LNCAP (cell line): ENCODE results near the gene AIG1.

Experiments used
- CTCF ChIP-seq: fragments of 450-650 bp; IDR thresholded peaks from 2 replicates; pipeline ENCODE4 v1.5.1; 2017; ENCODE audit warnings: mild to moderate bottlenecking

Gene AIG1

DNA sequence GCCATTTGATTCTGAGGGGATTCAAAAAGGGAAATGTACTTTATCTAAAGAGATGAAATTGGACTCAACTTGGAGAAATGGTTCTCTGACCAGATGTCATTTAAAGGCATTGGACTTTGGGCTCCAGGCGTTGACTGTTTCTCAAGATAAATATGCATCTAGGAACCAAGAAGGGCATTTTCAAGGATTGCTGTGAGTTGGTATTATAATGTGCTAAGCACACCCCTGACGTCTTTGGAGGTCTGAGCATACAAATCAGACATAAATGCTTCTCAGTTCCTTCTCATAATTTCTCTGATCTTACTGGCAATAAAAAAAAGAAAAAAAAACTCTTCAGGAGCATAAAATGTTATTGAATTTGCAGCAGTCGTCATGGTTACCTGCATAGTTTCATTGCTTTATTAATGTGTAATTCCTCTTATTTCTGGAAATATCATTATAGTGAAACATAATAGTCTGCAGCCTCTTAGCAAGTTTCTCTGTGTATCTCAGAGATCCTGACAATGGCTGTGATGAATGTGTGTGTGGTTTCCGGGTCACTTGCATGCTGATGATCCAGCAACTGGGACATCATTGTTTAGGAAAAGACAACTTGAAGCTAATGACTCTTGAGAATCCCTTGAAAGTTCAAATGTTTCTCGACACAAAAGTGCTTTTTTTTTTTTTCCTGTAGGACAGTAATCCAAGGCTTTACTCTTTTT lies 136.0 kb downstream of the AIG1 start:
- no peak for TF ChIP-seq CTCF

- TF ChIP-seq CTCF, result no peak
Measured at GRCh38 chr6:143197377-143197776, 136.7 kb downstream of the AIG1 start.

- TF ChIP-seq CTCF, result no peak
Measured at GRCh38 chr6:143198312-143198711, 137.6 kb downstream of the AIG1 start.

DNA sequence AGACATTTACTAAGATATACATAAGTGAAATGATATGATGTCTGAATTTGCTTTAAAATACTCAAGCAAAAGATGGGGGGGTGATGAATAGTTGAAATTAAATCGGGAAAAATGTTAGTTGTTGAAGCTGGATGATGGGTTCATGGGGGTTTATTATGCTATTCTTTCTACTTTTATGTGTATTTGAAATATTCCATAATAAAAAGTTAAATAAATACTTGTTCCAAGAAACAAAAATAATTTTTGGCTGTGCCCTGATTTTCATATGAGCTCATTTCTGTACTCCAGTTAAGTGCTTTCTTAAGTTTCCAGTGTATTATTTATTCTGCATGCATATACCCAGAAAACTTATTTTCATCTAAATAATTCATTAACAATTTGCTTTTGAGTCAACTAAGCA lies 138.6 kb downstream of the AIG1 start:
- TF ChIP-seq CTCF, result no peak

- TF ChIP-seq CTCF, result no peak
Measured at GRCh38 chr6:143200167-143200770, 139.6 kb downstream of the AIG1 start.

GRCh38 chr6:143204045-143204444 lies 143.4 kb downstream of the AIG1 start:
- TF ChIP-seq CTCF, result no peak

- no peak for TF ChIP-seq CTCF
Measured at GRCh38 chr6:143205131-143205535, 144.4 kb downstream of the AIG1 start.

DNA sequence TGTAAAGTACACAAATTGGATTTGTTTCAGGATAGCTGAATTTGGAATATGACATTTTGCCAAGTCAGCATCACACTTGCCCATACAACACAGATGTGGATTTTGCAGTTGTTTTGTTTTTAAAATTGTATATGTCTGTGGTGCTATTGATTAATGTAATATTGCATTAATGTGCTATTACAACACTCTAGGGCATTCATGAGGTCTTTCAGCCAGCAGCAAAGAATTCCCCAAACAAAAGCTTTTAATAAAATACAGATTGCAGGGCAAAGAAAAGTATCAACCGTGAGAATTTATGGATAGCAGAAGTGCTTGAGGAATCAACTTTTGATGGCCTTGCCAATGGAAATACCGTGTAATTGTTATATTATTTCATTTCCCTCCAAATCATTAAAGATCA lies 144.9 kb downstream of the AIG1 start:
- TF ChIP-seq CTCF, result no peak
